Activated naive CD4-positive, alpha-beta T cell treated with Interleukin-2 at 50 U/mL for 16 hours (primary cell): Measurements from ENCODE around the gene SIX2.
"Not testable (repeated sequence)": the region's sequence is repeated elsewhere in the genome, so short reads cannot be mapped to it uniquely, and the experiment has no call there.

Experiments
- DNase-seq: peaks from one replicate; pipeline ENCODE4 v3.0.0-alpha.2; 2020

Gene SIX2

DNA sequence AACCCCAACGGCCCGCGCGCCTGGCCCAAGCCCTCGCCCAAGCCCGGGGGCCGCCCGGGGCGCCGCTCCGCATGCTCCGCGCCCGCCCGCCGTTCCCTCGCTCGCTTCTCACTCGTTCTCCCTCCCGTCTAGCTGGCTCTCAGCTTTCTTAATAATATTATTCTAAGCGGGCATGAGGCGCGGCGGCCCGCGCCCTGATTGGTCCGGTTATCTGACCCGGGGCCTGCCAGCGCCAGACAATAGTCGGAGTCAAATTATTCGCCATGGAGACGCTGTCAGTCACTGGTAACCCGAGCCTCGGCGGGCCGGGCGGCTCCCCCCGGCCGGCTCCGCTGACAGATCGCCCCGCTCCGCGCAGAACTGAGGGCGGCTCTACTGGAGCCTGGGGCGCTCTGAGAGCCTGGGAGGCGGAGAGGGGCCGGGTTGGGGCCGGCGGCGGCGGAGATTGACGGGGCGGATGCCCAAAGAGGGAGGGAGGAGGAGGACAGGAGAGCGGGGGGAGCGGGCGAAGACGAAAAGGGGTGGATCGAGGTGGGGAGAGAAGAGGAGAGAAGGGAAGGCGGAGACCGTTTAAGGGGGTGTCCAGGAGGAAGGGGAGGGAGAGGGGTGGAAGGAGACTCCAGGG lies at the start of gene SIX2:
TSS of gene SIX2 (minus strand) at position 150 of the 625 bp plus-strand sequence. CDS start 342 bp downstream, outside the sequence.
- DNase-seq: no peak

DNA sequence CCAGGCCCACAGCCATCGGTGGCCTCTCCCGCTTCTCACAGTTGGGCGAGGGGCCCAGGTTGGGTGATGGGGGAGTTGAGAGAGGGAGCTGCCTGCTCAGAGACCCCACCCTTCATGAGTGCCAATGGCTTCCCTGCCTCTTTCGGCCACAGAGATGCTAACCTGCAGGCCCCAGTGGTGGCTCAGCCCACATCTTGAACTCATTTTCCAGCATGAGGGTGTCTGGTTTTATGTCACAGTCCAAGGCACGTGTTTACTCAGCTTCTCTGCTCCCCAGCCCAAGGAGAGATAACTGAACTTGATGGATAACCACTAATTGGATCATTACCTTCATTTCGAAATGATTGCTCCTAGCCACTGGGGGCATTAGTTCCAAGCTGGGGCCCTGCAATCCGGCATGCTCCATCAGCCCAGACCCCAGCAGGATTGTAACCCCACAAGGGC lies 45.9 kb upstream of the SIX2 start:
- no peak for DNase-seq

DNA sequence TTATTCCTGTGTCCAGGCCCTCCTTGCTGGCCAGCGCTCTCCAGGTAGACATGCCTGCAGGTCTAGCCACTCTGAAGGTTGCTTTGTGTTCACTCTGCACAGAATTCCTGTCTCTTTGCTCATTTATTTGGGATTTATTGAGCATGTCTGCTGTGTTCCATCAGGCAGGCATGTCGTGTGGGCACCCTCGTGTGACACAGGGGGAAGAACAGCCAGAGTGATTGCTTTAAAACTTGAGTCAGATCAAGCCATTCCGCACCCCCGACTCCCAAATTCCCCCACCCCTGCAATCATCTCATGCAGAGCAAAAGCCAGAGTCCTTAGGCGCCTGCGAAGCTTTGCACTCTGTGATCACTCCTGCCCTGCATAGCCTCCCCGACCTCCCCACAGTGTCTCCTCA lies 44.7 kb upstream of the SIX2 start:
- DNase-seq: no peak

DNA sequence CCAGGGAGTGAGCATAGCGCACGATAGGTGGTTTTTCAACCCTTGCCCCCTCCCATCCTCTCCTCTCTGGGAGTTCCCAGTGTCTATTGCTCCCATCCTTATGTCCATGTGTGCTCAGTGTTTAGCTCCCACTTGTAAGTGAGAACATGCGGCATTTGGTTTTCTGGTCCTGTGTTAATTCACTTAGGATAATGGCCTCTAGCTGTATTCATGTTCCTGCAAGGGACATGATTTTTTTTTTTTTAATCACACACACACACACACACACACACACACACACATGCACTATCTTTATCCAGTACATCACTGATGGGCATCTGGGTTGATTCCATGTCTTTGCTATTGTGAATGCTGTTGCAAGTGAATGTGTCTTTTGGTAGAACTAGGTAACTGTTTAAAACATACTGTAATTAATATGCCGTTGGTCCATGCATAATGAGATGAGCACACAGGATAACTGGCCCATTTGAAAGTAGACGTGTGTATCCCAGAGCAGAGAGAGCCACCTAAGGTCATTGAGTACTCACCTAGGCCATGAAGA lies 43.2 kb upstream of the SIX2 start:
- DNase-seq: no peak

DNA sequence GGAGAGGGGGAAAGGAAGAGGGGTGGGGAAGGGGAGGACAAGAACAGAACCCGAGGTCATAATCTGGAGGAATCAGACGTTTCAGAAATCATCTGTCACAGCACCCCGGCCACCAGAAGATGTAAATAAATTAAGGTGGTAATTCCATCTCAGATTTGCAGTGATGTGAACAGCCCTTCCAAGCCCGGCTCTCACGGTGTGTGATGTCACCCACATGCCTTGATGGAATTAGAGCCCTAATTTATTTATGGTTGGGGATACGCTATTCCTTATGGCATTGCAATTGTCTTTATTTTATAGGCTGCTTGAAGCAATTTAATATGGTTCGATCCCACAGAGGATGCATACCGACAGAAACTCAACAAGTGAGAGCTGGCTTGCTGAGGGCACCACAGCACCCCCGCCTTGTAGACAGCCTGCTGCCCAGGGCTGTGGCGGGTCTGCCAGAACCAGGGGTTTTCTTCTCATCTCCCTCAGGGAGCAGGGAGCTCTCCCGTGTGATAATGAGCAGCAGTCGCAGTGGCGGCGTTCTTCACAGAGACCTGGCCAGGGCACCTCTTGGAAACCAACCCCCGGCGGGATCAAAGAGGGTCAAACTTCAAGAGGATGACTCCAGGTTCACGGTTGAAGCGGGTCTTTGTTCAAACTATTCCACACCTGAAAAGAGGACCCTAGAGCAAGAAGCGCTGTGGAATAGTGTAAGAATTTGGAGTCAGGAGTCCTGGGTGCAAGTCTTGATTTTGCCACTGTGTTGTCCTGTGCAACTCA lies 40.5 kb upstream of the SIX2 start:
- DNase-seq: no peak

DNA sequence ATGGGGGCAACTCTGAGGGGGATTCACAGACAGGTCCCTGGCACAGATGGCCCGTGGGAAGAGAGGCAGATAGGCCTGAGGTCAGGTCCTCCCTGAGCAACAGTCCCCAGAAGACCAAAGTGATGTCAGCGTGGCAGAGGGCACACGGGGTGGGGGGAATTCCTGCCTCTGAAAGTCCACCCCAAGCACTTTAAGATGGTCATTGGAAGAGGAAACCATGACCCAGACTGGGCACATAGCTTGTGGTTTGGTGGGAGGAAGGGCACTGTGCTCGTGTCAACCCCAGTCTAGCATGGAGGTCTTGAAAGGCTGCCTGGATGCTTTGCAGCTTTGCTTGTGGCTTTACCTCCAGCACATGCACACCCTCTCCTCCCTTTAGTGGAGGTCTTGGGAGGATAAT lies 38.0 kb upstream of the SIX2 start:
- no peak for DNase-seq

DNA sequence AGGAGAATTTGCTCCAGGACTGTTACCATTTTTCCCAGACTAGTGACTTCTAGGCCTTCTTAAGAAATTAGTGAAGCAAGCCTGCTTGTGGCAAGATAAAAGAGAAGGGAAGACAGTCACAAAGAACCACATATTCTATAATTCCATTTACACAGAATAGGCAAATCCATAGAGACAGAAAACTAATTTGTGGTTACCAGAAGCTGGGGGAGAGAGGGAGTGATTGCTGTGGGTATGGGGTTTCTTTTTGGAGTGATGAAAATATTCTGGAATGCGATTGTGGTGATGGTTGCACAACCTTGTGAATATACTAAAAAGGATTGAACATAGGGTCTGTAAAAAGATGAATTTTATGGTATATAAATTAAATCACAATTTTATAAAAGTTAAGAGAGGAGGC lies 37.5 kb upstream of the SIX2 start:
- no peak for DNase-seq

DNA sequence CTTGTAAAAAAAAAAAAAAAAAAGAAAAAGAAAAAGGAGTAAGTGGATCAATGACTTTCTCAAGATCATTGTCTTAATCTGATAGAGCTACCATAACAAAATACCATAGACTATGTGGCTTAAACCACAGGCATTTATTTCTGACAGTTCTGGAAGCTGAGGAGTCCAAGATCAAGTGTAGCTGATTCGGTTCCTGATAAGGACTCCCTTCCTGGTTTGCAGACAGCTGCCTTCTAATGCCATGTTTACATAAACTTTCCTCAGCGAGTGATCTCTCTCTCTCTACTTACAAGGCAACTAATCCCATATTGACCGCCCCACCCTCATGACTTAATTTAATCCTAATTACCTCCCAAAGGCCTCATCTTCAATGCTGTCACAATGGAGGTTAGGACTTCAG lies 36.5 kb upstream of the SIX2 start:
- DNase-seq: no peak

DNA sequence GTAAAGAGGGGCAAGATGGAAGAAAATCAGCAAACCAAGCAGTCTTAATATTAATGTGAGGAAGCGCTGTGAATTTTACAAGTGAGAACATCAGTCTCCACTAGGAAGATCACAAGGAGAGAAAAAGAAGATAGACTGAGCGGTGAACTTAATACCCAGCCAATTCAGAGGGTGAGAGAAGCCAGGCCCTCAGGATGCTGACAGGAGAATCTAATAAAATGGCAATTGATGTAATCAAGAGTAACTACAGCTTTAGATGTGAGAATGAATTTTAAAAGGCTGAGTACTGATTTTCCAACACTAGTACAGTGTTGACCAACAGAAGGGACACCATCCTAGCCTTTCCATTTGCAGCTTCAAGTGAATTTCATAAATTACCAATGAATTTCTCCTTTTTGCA lies 35.7 kb upstream of the SIX2 start:
- no peak for DNase-seq

DNA sequence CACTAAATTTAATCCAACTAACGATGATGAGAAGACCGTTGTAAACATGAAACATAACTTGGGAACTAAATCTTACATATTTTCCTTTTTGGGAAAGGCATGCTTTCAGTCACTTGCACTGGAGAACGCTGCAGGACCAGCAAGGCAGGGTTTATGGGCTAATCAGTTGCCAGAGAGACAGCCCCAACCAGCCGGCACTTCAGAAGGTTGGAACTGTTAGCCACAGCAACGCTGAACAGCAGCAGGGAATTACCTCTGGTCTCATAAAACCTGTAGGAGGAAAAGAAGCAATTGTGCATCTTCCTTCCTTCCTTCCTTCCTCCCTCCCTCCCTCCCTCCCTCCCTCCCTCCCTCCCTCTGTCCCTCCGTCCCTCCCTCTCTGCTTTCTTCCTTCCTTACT lies 33.9 kb upstream of the SIX2 start:
- no peak for DNase-seq

DNA sequence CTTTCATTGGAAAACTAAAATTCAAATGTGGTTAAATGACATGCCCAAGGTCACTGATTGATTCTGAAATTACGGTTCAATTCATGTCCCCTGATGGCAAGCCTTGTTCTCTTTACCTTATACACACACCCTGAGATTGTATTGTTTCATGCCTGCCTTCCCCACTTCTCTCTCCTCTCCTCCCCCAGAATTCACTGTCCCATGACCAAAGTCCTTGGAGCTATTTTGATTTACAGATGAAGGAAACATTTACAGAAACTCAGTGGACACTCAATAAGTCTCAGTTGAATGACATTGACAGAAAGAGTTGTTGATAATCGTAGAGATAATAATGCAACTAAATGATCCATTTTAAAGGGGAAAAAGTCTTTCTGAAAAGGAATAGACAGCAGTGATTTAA lies 33.1 kb upstream of the SIX2 start:
- DNase-seq: no peak

DNA sequence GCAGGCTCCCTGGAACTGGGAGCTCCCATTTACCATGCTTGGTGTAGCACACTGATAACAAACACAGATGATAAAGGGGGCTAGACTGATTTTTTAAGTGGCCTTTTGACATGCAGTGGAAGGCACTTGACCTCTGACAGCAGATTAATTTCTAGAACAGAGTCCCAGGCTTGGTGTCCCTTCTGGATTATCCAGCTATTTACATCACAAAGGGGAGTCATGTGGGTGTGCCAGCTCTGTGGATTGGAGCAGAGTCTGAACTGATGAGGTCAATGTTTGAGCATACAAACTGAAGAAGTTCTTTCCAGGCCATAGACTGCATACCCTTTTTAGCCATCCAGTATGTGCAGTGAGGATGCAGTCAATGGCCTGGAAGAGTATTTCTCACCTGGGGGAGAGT lies 31.5 kb upstream of the SIX2 start:
- DNase-seq: no peak

DNA sequence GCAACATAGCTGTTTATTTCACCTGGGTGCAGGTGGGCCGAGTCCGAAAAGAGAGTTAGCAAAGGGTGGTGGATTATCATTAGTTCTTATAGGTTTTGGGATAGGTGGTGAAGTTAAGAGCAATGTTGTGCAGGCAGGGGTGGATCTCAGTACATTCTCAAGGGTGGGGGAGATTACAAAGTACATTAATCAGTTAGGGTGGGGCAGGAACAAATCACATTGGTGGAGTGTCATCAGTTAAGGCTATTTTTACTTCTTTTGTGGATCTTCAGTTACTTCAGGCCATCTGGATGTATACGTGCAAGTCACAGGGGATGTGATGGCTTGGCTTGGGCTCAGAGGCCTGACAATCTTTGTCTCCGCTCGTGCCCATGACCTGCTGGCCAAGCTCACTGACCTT lies 30.6 kb upstream of the SIX2 start:
- DNase-seq: not testable (repeated sequence)

DNA sequence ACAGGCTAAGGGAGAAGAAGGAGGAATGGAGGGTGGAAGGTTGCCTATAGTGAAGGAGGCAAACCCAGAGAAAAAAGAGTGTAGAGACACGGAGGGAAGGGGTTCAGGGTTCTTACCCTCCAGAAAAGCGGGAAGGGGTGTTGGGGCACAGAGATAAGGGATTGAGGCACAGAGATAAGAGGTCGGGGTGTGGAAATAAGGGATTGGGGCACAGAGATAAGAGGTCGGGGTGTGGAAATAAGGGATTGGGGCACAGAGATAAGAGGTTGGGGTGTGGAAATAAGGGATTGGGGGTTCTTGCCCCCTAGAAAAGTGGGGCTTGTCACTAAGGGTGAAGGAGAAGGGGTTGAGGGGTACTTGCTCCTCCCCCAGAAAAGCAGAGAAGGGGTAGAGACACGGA lies 29.6 kb upstream of the SIX2 start:
- DNase-seq: not testable (repeated sequence)

DNA sequence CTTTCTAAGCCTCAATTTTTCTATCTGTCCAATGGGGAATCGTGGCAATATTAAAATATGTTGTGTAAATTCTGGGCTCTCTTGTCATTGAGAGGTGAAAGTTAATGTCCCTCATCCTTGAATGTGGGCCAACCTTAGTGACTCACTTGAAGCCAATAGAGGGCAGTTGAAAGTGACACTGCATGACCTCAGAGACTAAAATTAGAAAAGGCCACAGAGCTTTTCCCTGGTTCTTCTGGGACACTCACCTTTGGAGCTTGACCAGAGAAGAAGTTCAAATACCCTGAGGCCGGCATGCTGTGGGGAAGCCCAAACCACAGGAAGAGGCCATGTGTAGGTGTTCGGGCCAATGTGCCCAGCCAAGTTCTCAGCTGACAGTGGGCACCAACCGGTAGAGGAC lies 24.1 kb upstream of the SIX2 start:
- DNase-seq: no peak

DNA sequence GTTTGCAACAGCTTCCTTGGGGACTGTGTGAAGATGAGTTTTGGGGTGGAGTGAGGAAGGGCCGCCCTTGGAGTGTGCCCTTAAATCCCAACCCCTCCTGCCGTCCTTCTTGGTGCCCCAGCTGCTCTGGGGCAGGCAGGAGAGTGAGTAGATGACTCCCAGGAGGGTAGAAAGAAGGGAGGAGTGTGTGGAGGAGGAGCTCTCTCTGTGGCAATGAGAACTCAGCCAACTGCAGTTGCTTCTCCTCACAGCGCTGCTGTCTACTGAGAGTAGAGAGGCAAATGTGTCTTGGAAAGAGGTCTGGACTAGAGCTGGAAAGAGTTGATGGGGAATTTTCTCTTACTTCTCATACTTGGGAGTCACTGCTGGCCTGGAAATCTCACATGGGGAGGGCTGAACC lies 21.8 kb upstream of the SIX2 start:
- no peak for DNase-seq

DNA sequence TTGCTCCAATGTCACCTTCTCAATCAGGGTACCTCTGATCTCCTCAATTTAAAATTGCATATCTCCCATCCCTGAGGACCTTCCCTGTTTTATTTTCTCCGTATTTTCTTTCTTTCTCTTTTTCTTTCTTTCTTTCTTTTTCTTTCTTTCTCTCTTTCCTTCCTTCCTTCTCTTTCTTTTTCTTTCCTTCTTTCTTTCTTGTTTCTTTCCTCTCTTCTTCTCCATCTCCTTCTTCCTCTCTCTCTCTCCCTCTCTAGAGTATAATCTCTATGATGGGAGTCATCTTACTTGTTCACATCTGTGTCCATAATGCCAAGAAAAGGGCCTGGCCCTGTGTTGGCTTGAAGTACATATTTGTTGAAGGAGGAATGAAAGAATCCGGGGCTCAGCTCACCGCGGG lies 21.3 kb upstream of the SIX2 start:
- no peak for DNase-seq

DNA sequence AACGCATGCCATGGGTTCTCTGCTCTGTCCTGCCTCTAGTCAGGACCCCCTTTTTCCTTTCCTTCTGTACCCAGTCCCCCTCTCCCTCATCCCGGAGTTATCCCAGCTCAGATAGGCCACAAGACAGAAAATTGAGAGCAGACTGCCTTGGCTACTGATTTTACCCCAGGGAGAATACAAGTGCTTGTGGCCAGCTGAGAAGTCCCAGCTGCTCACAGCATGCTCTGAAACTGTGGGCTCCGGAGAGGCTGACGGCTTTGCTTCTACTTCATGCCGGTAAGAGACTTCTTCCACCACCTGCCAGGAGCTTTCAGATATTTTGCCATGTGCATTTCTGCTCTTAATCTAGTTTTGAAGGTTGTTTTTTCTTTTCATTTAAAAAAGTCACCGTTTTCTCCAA lies 20.0 kb upstream of the SIX2 start:
- DNase-seq: no peak

DNA sequence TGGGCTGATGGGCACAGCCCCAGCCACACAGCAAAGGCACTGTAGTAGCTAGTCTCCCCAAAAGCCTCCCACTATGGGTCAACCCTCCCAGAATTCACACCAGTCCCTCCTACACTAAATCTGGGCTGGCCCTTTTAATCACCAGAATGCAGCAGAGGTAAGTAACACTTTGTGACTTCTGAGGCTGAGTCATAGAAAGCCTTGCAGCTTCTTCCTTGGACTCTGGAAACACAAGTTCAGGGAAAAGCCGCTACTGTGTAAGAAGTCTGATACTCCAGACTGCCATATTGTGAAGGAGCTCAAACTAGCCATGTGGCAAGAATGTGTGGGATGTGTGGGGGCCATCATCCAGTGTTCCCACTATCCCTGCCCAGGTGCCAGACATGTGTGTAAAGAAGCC lies 19.0 kb upstream of the SIX2 start:
- no peak for DNase-seq

DNA sequence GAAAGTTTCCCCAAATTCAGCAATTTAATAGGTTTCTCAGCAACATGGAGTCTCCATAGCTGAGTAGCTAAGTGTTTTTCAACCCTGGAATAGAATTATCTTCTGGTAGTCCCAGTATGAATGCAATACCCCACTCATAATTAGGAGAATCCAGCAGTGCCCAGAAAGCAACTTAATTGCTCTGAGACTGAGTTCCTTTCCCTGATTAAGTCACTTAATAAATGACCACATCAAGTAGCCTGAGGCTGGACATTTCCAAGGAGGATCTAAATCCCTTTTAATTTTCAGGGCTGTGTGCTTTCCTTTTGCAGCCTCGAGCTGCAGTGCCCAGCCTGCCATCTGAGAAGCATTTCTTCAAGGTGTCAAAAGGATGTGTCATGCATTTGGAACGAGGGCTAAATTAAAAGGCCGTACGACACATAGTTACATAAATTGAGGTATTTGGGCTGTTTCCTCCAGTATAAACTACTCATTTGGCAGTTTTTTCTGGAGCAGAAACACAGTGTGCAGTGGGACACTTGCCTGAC lies 17.7 kb upstream of the SIX2 start:
- no peak for DNase-seq

DNA sequence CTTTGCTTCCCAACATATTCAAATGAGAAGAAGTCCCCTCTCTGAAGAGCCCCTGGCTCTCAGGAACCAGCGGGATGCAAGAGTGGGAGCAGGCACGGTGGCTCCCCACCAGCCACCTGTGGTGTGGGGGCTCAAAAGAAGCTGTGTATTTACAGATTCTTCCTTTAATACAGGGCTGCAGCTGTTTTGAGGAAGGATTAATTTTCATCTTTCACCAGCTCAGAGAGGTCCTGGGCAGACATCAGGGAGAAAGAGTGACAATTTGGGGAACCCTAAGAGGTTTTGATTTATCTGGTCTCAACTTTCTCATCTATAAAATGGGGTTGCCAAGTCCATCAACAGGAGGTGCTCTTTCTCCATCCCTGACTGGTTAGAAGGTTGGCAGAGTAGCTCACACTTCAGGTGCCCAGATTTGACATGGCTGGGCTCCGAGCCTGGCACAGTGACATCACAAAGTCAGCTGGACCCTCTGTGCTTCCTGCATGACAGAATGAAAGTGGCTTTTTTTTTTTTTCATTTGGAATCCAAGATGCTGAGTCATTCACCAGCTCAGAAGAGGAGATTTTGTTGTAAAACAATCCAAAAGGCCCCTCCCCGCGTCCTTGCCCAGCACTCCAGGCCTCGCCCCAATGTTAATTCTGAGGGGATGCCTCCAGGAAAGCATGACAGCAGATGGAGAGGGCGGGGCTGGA lies 15.5 kb upstream of the SIX2 start:
- DNase-seq: no peak

DNA sequence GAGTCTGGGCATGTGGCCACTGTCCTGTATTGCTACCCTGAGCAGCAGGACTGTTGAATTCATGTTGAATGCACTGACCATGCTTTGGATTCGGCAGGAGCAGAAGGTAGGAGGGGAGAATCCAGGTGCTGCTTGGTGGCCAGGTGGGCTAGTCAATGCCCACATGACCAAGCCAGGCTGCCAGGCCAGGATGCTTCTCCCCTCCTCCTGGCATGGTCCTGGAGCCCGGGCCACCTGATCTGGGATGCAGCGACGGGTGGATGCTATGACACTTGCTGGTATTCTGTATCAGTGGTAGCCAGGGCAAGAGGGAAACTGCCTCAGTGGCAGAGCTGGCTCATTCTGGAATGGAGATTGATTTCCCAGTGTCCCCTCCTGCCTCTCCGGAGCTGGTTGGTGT lies 14.8 kb upstream of the SIX2 start:
- no peak for DNase-seq

DNA sequence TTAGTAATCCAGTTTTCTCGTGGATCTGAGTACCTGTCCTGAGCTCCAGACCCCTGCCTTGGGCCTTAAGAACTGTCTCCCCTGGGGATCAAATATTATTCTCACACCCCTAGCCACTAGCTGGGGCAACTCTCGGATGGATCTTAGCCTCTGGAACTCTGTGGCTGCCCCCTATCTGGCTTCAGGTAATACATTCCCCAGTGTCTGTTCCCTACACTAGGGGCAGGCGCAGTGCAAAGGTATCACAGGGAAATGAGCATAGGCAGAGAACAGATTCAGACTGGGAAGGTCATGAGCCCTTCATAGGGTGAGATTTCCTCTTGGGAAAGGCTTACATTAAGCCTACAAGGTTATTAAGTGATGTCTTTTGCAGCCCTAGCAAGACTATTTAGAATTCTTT lies 11.2 kb upstream of the SIX2 start:
- no peak for DNase-seq

DNA sequence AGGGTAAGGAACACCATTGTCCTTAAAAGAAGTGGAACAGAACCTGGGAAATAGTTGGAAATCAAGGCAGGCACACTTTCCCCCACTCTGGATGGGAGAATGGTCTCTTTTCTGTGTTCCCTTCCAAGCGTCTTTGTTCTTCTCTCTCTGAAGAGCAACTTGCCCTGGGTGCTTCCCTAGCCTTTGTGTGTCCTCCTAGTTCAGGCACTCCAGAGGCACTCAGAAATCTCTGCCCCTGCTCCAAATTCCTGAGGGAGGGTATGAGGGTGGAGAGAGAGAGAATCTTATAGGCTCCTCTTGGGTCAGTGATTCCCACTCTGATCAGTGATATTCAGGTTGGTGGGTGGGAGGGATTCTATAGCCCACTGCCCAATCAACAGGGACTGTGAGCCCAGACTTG lies 8.8 kb upstream of the SIX2 start:
- no peak for DNase-seq
